SIG-M5 treated with dmso at 0.1 percent for 504 hours (cell line): Measurements from ENCODE around the gene OR51B2.
"Not testable (repeated sequence)": the region's sequence is repeated elsewhere in the genome, so short reads cannot be mapped to it uniquely, and the experiment has no call there.

ENCODE experiments used
- DNase-seq: peaks from one replicate; lab custom pipeline; 2025; ENCODE audit not compliant: unreplicated experiment; lab: John Stamatoyannopoulos, UW

OR51B2 gene

DNA sequence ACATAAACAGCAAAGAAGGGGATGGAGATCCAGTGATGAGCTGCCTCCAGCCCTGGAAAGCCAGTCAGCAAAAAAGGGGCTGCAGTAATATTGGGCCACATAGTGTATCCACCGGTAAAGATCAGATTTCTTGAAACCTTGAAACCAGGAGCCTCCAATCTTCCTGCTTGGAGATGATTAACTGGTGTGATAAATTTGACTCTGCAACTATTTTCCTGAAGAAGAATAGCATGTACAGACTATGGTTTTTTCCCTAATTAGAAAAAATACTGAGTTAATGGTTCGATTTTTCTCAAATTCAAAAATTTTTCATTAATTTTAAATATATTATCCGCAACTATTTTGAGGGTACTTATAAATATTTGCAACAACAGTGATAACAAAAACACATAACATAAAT, at the start of gene OR51B2:
TSS of gene OR51B2 (minus strand) at position 101 of the 400 bp plus-strand sequence. CDS start at position 101, 0 bp downstream.
- no peak for DNase-seq

DNA sequence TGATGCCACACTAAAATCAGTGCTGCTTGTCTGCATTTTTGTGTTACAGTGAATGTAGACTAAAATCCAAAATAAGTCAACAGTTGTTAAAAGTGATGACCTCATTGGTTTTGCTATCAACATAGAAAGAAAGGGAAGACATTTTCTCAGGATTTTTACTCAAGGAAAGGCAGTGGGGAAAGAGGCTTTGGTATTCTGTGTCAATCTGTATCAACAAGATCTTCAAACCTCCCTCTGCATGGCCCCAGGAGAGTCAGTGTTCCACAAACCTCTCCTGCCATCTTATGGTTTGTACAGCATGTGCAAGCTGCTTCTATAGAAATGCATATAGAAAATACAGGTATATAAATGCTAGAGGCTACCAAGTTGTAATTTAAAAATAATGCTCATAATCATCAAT, 45.7 kb upstream of the OR51B2 start:
- no peak for DNase-seq

DNA sequence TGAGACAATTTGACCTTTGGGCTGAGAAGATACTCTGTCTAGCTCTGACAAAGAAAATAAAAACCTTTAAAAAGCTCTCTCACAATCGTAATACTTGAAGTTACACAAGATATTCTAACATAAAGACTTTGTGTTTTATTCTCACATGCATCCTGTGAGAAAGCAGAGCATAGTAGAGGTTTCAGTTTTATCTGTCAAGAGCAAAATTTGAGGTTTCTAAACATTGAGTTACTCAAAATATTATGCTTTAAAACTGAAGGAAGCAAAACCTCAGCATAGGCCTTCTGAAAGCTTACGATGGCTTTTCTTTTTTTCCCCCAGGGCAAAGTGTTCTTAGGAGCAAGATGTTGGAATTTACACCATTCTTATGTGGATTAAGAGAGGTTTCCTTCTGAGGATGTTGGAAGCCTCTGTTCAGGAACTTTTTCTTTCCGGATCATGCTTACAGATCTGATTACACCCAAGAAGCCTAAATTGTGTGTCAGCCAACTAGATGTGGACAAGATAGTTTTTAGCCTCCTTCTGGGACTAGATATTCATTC, 44.5 kb upstream of the OR51B2 start:
- no peak for DNase-seq

DNA sequence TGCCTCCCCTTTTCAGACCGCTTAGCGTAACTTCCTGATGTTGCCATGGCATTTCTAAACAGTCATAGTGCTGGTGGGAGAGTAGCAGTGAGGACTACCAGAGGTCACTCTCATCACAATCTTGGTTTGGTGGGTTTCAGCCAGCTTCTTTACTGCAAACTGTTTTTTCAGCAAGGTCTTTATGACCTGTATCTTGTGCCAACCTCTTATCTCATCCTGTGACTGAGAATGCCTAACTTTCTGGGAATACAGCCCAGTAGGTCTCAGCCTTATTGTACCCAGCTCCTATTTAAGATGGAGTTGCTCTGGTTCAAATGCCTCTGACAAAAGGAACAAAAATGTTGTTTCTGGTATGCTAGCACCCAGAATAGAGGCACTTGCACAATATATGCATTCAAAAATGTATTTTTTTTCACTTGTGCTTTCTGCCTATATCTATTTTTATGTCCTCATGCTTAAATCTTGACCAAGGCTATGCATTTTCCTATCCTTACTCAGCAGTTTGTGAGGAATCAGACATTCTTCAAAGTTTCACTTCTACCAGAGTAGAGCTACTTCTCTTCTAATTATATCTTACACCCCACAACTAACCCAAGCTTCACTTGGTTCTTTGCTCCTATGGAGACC, 43.5 kb upstream of the OR51B2 start:
- DNase-seq, result no peak

DNA sequence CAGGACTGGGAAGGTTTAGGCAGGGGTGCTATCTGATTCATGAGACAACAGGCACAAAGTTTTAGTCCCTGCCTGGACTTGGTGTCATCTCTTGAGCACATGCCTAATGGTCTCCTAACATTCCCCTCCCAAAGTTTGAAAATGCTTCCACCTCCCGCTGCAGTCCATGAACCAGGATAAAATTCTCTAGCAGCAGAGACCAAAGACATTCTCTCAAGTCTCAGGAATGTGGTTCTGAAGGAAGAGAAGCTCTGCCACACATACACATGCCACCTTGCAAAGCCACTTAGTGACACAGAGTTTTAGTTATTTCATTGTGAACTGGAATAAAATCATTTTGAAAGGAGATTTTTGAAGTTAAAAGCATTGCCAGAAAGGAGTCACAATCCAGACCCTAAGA, 42.8 kb upstream of the OR51B2 start:
- no peak for DNase-seq

DNA sequence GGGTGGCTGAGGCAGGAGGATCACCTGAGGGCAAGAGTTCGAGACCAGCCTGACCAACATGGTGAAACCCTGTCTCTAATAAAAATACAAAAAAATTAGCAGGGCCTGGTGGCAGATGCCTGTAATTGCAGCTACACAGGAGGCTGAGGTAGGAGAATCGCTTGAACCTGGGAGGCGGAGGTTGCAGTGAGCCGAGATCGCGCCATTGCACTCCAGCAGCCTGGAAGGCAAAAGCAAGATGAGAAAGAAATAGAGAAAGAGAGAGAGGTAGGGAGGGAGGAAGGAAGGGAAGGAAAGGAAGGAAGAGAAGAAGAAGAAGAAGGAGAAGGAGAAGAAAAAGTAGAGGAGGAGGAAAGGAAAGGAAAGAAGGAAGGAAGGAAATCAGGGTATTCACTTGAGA, 42.3 kb upstream of the OR51B2 start:
- DNase-seq, result not testable (repeated sequence)

GRCh38 chr11:5364214-5364613, 40.1 kb upstream of the OR51B2 start:
- DNase-seq, result no peak

GRCh38 chr11:5363679-5364078, 39.6 kb upstream of the OR51B2 start:
- no peak for DNase-seq

GRCh38 chr11:5362017-5362625, 38.0 kb upstream of the OR51B2 start:
- DNase-seq, result no peak

DNA sequence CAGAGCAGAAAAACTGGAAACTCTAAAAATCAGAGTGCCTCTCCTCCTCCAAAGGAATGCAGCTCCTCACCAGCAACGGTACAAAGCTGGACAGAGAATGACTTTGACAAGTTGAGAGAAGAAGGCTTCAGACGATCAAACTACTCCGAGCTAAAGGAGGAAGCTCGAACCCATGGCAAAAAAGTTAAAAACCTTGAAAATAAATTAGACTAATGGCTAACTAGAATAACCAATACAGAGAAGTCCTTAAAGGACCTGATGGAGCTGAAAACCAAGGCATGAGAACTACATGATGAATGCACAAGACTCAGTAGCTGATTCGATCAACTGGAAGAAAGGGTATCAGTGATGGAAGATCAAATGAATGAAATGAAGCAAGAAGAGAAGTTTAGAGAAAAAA, 31.9 kb upstream of the OR51B2 start:
- not testable (repeated sequence) for DNase-seq

DNA sequence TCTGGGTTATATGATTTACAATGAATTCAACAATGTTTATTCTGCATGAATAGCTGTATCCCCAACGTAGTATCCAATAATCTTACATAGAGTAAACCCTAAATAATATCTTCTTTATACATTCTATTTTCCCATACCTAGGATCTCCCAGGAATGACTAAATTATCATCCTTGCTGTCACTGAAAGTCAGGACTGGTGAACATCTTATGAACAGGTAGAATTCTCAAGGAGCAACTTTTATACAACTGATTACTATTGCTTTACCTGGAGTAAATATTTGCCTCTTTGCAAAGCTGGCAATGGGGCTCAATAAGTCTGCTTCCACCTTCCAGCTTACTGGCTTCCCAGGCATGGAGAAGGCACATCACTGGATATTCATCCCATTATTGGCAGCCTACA, 27.1 kb upstream of the OR51B2 start, which contains the start of gene OR51B6:
TSS of gene OR51B6 (plus strand) at position 301 of the 400 bp plus-strand sequence. CDS start at position 301, 0 bp downstream.
- no peak for DNase-seq

- DNase-seq, result no peak
Observed at GRCh38 chr11:5349550-5349949, 25.5 kb upstream of the OR51B2 start.

DNA sequence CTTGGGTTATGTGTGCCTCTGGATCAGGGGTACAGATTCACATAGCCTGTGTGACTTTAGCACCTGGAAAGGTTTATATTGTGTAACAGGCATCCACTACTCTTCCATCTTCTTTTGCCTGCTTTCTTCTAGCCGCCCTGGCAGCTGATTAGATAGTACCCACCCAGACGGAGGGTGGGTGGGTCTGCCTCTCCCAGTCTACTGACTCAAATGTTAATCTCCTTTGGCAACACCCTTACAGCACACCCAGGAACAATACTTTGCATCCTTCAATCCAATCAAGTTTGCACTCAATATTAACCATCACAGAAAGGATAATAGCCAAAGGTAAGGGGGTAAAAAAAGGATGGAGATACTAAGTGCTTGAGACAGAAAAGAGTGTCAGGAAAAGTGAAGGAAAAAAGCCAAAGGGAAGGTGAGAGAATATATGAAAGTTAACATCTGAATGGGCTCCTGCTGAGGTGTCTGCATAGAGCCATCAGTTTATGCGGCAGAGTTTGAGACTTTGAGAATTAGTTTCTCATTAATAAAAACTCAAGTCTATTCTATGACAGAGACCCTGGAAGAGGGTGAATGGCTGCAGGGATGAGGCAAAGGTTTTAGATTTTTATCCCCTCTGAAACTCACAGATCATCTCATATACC, 24.6 kb upstream of the OR51B2 start:
- DNase-seq, result no peak

DNA sequence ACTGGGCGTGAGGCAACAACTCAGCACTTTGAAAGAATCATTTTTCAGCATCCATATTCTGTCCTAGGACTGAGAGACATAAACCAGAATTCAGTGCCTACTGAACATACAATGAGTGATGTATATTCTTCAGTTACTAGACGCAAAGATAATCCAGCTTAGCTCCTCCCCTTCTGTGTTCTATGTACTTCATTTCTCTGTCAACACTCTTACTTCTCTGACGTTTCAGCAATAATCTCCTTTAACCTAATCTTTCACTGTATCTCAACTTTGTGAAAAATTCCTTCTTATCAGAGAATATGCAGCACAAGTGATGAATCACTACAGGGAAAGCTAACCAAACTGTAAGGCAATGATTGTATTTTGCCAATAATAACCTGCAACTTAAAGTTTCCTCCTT, 21.7 kb upstream of the OR51B2 start:
- DNase-seq, result no peak

GRCh38 chr11:5343474-5344335, 19.6 kb upstream of the OR51B2 start, which contains the start of gene OR51B5:
Gene OR51B5, minus strand, starts transcription at chr11:5343524. Its CDS starts 0 bp downstream, at chr11:5343524.
- DNase-seq, result no peak

DNA sequence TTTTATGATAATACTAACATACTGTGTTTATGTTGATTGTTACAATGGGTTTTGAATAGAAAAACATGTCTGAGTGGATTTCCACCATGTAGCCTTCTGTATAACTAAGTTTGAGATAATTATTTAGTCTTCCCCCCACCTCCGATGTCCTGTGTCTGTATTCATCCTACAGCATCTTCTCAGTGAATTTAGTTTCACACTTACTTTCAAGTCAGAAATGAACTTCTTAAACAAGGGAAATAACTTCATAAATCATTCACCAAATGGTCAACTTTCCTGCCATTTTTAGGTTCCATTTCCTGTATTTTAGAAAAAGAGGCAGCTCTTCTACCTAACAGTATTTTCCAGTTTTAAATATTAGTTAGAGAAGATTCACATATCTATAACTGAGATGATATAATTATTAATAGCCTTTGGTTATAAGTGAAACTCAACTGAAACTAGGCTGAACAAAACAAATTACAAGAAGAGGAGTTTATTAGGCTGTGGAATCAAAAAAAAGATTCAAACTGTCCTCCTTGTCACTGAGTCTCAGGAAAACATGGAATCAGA, 15.8 kb upstream of the OR51B2 start:
- no peak for DNase-seq

- DNase-seq, result not testable (repeated sequence)
Observed at GRCh38 chr11:5337253-5337652, 13.2 kb upstream of the OR51B2 start.

- DNase-seq, result no peak
Observed at GRCh38 chr11:5336331-5336730, 12.2 kb upstream of the OR51B2 start.

DNA sequence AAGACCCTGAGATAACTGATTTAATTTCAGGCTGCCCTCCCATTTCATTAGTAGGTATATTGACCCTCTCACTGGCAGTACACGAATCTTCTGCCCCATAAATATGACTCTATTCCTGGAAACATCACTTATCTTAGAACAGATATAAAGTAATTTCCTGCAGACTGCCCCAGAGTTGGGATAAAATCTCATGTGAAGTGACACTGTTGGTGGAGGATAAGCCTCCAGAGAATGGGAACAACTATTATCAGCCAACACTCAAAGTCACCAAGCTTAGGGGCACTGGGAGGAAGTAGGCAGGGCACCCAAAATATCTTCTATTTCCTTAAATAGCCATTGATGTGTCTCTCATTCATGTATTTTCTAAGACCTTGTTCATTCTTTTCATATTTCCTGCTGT, 11.1 kb upstream of the OR51B2 start:
- no peak for DNase-seq

GRCh38 chr11:5317292-5317691, 6.8 kb downstream of the OR51B2 start:
- no peak for DNase-seq
